ENCODE data around the gene TFAP2C. TPM values are rescaled to one million over a fixed set of nuclear protein-coding genes. Genes with fewer than 3 reads are reported as not detected.
"Not testable (repeated sequence)": the region's sequence is repeated elsewhere in the genome, so short reads cannot be mapped to it uniquely, and the experiment has no call there.

The TFAP2C gene
- total RNA-seq, 4 donors from 2014 or later: 0.82 to 9.0 (median 2.3) TPM

GRCh38 chr20:56616716-56617115 is 12.4 kb upstream of the TFAP2C start:
- in situ Hi-C loops (cut with MboI; ENCODE audit: low pct_ligation_motif_present in 1 of 4, low pct_unique_long_range_greater_than_20kb in 1 of 4, low sequenced_read_pairs in 3 of 4): no loop called here
- 53 to 60% methylated on average over 1 to 6 of the region's 6 CpGs for WGBS, 2 donors (ENCODE audit: low coverage in 1 of 2)
- TF ChIP-seq POLR2AphosphoS5 (IDR thresholded peaks at IDR 0.05) (no peak), CTCF (IDR thresholded peaks at IDR 0.05) (no peak), EP300 (IDR thresholded peaks at IDR 0.05; ENCODE audit: low read depth) (no peak), POLR2A (IDR thresholded peaks at IDR 0.05) (no peak)

GRCh38 chr20:56617489-56617888 is 11.6 kb upstream of the TFAP2C start:
- no peak for DNase-seq
- WGBS, 2 donors (ENCODE audit: low coverage in 1 of 2): 87% methylated on average over 4 of the region's 4 CpGs; no CpG with 5 or more reads in 1 of the 2 donors
- Histone ChIP-seq H3K27me3 (no peaks in the 10 kb centered on the region), H3K4me3 (no peak overlapping the region), H3K4me1 (no peaks in the 10 kb centered on the region), H3K9me3 (no peaks in the 10 kb centered on the region), H3K27ac (no peak overlapping the region), H3K36me3 (no peaks in the 10 kb centered on the region)
- in situ Hi-C loops (cut with MboI; ENCODE audit: low pct_ligation_motif_present in 1 of 4, low pct_unique_long_range_greater_than_20kb in 1 of 4, low sequenced_read_pairs in 3 of 4) (no loop called here), intact Hi-C loops (cut with DNase I; ENCODE audit: low total_unique reads) (no loop called here)
- TF ChIP-seq EP300 (IDR thresholded peaks at IDR 0.05; ENCODE audit: low read depth) (no peak), POLR2AphosphoS5 (IDR thresholded peaks at IDR 0.05) (no peak), POLR2A (IDR thresholded peaks at IDR 0.05) (no peak), CTCF (IDR thresholded peaks at IDR 0.05) (no peak)

More at GRCh38 chr20:56616716-56617115, 12.4 kb upstream of the TFAP2C start:
- H3K4me3 ChIP-seq: no peak overlapping the region
- H3K36me3 ChIP-seq: no peaks in the 10 kb centered on the region
- no peaks in the 10 kb centered on the region for H3K27me3 ChIP-seq
- no peaks in the 10 kb centered on the region for H3K4me1 ChIP-seq
- no peaks in the 10 kb centered on the region for H3K9me3 ChIP-seq
- no peak overlapping the region for H3K27ac ChIP-seq
- intact Hi-C loops (cut with DNase I; ENCODE audit: low total_unique reads): no loop called here
- DNase-seq: no peak

- TF ChIP-seq POLR2A (IDR thresholded peaks at IDR 0.05): no peak
- no peak for TF ChIP-seq EP300 (IDR thresholded peaks at IDR 0.05; ENCODE audit: low read depth)
- TF ChIP-seq CTCF (IDR thresholded peaks at IDR 0.05): no peak
- TF ChIP-seq POLR2AphosphoS5 (IDR thresholded peaks at IDR 0.05): no peak
- Histone ChIP-seq H3K36me3 (no peaks in the 10 kb centered on the region), H3K27ac (no peak overlapping the region), H3K27me3 (peaks cover 39% of the 10 kb centered on the region), H3K4me3 (no peak overlapping the region), H3K9me3 (no peaks in the 10 kb centered on the region), H3K4me1 (peaks cover 2 to 10% (median 5%) of the 10 kb centered on the region in 4 donors)
- DNase-seq: no peak
- intact Hi-C loops (cut with DNase I; ENCODE audit: low total_unique reads): loop anchor here (10.0 kb wide), 1 partner anchor 353 kb away; no protein-coding TSS in a partner anchor
- WGBS, 2 donors (ENCODE audit: low coverage in 1 of 2): 48 to 69% methylated on average over 2 of the region's 2 CpGs
- in situ Hi-C loops (cut with MboI; ENCODE audit: low pct_ligation_motif_present in 1 of 4, low pct_unique_long_range_greater_than_20kb in 1 of 4, low sequenced_read_pairs in 3 of 4): no loop called here
These were observed 7.4 kb upstream of the TFAP2C start for GRCh38 chr20:56621730-56622129.

GRCh38 chr20:56623930-56624329 is 5.2 kb upstream of the TFAP2C start:
- peaks cover 61% of the 10 kb centered on the region for H3K27me3 ChIP-seq
- in situ Hi-C loops (cut with MboI; ENCODE audit: low pct_ligation_motif_present in 1 of 4, low pct_unique_long_range_greater_than_20kb in 1 of 4, low sequenced_read_pairs in 3 of 4); H3K36me3 ChIP-seq; H3K9me3 ChIP-seq; H3K27ac ChIP-seq; H3K4me3 ChIP-seq; DNase-seq: not testable (repeated sequence)
- 72 to 94% methylated on average over 3 to 10 of the region's 10 CpGs for WGBS, 2 donors (ENCODE audit: low coverage in 1 of 2)
- H3K4me1 ChIP-seq: peaks cover 9 to 26% (median 16%) of the 10 kb centered on the region in 4 donors
- intact Hi-C loops (cut with DNase I; ENCODE audit: low total_unique reads): loop anchor here (10.0 kb wide), 1 partner anchor 351 kb away; no protein-coding TSS in a partner anchor

Measured in transverse colon (tissue), 4 donors.